ENCODE data around the gene BCR.

BCR gene

DNA sequence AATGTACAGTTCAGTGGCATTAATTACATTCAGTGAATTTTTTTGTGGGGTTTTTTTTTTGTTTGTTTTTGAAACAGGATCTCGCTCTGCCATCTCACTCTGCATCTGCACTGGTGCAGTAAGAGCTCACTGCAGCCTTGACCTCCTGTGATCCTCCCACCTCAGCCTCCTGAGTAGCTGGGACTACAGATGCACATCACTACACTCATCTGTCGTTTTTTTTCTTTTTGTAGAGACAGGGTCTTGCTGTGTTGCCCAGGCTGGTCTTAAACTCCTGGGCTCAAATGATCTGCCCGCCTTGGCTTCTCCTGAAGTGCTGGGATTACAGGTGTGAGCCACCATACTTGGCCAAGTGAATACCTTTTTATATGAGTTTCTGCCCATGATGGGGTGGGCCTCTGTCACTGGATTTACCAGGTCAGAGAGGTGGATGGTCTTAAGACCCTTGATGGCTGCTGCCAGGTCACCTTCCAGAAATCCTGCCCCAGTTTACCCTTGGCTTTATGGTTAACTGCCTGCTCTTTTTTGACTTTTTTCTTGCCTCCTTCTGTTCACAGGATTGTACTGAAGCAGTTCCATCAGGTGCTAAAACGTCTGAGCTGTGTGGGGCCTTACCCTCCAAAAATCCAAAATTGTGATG is 22.6 kb downstream of the BCR start:
- no peak for DNase-seq (ENCODE audit: extremely low read depth, low read depth)
- H3K4me3 ChIP-seq (replicated peaks; ENCODE audit: low read depth, low read length): no peak overlapping the region
- TF ChIP-seq, protein P1, sequence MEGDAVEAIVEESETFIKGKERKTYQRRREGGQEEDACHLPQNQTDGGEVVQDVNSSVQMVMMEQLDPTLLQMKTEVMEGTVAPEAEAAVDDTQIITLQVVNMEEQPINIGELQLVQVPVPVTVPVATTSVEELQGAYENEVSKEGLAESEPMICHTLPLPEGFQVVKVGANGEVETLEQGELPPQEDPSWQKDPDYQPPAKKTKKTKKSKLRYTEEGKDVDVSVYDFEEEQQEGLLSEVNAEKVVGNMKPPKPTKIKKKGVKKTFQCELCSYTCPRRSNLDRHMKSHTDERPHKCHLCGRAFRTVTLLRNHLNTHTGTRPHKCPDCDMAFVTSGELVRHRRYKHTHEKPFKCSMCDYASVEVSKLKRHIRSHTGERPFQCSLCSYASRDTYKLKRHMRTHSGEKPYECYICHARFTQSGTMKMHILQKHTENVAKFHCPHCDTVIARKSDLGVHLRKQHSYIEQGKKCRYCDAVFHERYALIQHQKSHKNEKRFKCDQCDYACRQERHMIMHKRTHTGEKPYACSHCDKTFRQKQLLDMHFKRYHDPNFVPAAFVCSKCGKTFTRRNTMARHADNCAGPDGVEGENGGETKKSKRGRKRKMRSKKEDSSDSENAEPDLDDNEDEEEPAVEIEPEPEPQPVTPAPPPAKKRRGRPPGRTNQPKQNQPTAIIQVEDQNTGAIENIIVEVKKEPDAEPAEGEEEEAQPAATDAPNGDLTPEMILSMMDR (IDR thresholded peaks at IDR 0.05; ENCODE audit: low read depth, low read length, missing control alignments): no peak

DNA sequence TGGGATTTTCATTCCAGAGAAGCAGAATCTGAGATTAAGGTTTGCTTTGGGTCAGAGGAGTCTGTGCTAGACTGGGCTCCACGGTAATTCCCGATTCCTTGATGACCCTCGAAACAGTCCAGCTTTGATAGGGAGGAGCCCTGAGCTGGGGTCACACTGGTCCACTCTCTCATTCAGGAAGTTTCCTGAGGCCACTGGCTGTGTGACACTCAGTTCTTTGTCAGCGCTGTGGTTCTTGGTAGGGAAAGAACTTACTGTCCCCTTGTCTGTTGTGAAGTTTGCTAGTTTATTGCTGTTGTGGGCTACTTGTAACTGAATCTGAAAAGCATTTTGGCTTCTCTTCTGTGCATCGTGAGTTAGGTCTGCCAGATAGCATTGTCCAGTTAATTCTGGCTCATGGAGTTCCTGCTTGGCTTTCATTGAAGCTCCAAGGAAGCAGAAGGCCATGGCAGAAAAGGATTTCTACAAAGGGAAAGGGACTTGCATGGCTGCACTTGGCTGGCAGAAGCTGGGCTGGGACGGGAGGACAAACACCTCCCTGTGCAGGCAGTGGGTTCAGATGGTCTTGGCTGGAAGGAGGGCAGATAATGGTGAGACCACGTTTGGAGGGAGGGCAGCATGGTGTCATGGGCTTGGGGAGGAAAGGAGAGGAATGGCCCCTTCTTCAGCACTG is 23.3 kb downstream of the BCR start:
- no peak overlapping the region for H3K4me3 ChIP-seq (replicated peaks; ENCODE audit: low read depth, low read length)
- TF ChIP-seq, protein P1 (IDR thresholded peaks at IDR 0.05; ENCODE audit: low read depth, low read length, missing control alignments): no peak
- no peak for DNase-seq (ENCODE audit: extremely low read depth, low read depth)

DNA sequence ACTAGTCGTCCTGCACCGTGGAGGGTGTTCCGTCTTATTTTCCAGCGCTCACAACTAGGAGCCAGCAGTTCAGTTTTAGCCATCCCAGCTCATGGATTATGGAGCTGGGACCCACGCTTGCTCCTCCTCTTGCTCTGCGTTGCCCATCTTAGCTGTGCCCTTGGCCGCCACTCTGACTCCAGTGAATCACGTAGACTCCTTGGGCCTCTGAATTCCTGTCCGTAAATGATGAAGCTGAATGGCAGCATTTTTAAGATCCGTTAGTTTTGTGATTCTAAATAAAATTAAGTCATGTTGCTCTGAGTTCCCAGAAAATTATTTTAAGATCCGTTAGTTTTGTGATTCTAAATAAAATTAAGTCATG is 23.8 kb downstream of the BCR start:
- no peak for DNase-seq (ENCODE audit: extremely low read depth, low read depth)
- H3K4me3 ChIP-seq (replicated peaks; ENCODE audit: low read depth, low read length): no peak overlapping the region
- TF ChIP-seq, protein P1 (IDR thresholded peaks at IDR 0.05; ENCODE audit: low read depth, low read length, missing control alignments): no peak

DNA sequence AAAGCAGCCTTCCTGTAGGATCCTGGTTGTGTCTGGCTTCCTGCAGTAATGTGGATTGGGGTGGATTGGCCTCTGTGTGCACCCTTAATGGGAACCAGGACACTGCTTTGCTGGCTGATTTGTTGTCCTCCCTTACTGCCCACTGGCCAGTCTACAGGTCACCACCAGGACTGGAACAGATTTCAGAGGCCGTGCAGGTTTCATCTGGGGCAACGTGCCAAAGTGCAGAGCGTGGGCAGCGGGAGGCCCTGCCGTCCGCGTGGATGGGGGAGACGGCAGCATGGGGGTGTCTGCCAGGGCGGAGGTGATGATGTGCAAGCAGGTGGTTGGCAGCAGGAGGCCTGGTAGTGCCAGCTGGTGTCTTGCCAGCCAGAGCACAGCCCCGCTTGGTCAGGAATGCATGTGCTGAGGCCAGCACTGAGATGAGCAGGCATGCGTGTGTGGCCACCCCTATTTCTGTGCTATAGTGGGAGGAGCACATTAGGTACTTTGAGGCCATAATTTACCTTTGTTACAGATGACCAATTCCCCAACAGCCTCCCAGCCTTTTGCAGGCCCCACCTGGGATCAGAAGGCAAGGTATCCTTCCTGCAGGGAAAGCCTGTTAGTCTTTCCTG is 24.3 kb downstream of the BCR start:
- no peak for DNase-seq (ENCODE audit: extremely low read depth, low read depth)
- TF ChIP-seq, protein P1 (IDR thresholded peaks at IDR 0.05; ENCODE audit: low read depth, low read length, missing control alignments): no peak
- no peak overlapping the region for H3K4me3 ChIP-seq (replicated peaks; ENCODE audit: low read depth, low read length)

DNA sequence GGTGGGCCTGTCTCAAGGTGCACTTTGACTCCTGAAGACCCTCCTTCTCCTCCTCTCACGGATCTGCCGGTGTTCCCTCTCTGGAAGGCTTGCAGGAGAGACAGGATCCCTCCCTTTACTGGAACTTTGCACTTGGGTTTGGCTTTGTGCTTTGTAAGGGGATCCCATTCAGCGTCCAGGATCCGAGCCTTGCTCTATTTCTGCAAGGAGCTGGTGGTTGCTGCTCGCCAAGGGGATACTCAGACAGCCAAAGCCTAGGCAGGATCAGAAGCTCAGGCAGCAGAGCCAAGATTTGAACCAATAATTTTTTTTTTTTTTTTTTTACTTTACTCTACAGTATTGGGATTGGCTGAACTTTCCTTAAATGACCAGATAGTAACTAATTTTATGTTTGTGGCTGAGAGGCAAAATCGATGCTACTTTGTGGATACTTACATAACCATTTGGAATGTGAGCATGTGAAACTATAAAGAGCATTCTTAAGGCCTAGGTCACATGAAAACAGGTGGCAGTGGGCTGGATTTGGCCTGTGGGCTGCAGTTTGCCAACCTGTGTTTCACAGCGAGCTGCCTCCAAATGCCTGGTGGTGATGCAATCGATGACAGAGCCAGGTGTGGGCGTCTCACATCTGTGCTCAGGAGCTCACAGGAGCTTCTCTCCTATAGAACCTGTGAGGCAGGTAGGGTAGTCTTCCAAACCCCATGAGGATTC is 25.2 kb downstream of the BCR start:
- no peak for DNase-seq (ENCODE audit: extremely low read depth, low read depth)
- TF ChIP-seq, protein P1 (IDR thresholded peaks at IDR 0.05; ENCODE audit: low read depth, low read length, missing control alignments): no peak
- H3K4me3 ChIP-seq (replicated peaks; ENCODE audit: low read depth, low read length): no peak overlapping the region

DNA sequence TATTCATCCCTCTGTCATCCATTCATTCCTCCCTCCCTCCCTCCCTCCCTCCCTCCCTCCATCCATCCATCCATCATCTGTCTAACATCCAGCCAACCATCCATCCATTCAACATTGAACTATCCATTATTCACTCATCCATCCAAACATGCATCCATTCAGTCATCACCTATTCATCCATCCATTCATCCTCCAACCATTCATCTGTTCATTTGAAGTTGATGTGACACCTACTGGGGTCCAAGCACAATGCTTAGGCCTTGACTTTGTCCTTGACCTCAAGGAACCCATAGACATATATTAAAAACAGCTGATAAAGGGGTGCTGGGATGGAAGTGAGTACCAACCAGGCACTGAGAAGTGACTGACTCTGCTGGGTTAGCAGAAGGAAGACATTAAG is 26.6 kb downstream of the BCR start:
- TF ChIP-seq, protein P1 (IDR thresholded peaks at IDR 0.05; ENCODE audit: low read depth, low read length, missing control alignments): no peak
- H3K4me3 ChIP-seq (replicated peaks; ENCODE audit: low read depth, low read length): no peak overlapping the region
- no peak for DNase-seq (ENCODE audit: extremely low read depth, low read depth)

Data from HFF-Myc (cell line).